Measurements from ENCODE around the gene KCNJ4.
"Not testable (repeated sequence)": the region's sequence is repeated elsewhere in the genome, so short reads cannot be mapped to it uniquely, and the experiment has no call there.

KCNJ4 gene

GRCh38 chr22:38470179-38470578 is 15.2 kb upstream of the KCNJ4 start:
- ATAC-seq, DNase-seq: not testable (repeated sequence)

- ATAC-seq: no peak
Observed at GRCh38 chr22:38469306-38469781, 14.3 kb upstream of the KCNJ4 start.

GRCh38 chr22:38468443-38469305 is 13.7 kb upstream of the KCNJ4 start:
- no peak for DNase-seq
- no peak for ATAC-seq

More at GRCh38 chr22:38469306-38469781, 14.3 kb upstream of the KCNJ4 start:
- DNase-seq: no peak

- DNase-seq (peak; percentile 79), ATAC-seq (peak; percentile 93)
Observed at GRCh38 chr22:38467904-38468442, 13.0 kb upstream of the KCNJ4 start, which contains the start of gene KDELR3. TSS of gene KDELR3 (plus strand) at chr22:38468096. CDS start at chr22:38468234, 138 bp downstream.

GRCh38 chr22:38467438-38467903 is 12.5 kb upstream of the KCNJ4 start:
- ATAC-seq: no peak
- DNase-seq: no peak

- DNase-seq (no peak), ATAC-seq (no peak)
Observed at GRCh38 chr22:38465673-38466490, 10.9 kb upstream of the KCNJ4 start.

GRCh38 chr22:38464992-38465672 is 10.1 kb upstream of the KCNJ4 start:
- ATAC-seq: no peak
- DNase-seq: no peak

- DNase-seq: no peak
- ATAC-seq: no peak
Observed at GRCh38 chr22:38462960-38463784, 8.2 kb upstream of the KCNJ4 start.

- DNase-seq (peak; percentile 78), ATAC-seq (peak; percentile 64)
Observed at GRCh38 chr22:38461414-38462081, 6.5 kb upstream of the KCNJ4 start.

- ATAC-seq: no peak
- DNase-seq: no peak
Observed at GRCh38 chr22:38461057-38461413, 6.0 kb upstream of the KCNJ4 start.

- DNase-seq (no peak), ATAC-seq (no peak)
Observed at GRCh38 chr22:38460426-38460840, 5.4 kb upstream of the KCNJ4 start.

GRCh38 chr22:38456841-38457699 is 2.1 kb upstream of the KCNJ4 start:
- no peak for DNase-seq
- ATAC-seq: no peak

- no peak for DNase-seq
- no peak for ATAC-seq
Observed at GRCh38 chr22:38456272-38456835, 1.4 kb upstream of the KCNJ4 start.

GRCh38 chr22:38455530-38456271 is 702 bp upstream of the KCNJ4 start:
- DNase-seq: peak; percentile 36
- ATAC-seq: no peak

- DNase-seq (peak; percentile 20), ATAC-seq (peak; percentile 21)
Observed at GRCh38 chr22:38454353-38455075, 485 bp downstream of the KCNJ4 start.

GRCh38 chr22:38453996-38454352 is 1.0 kb downstream of the KCNJ4 start:
- ATAC-seq: no peak
- no peak for DNase-seq

- DNase-seq (no peak), ATAC-seq (no peak)
Observed at GRCh38 chr22:38453066-38453672, 1.8 kb downstream of the KCNJ4 start.

Measured in stimulated activated naive CD8-positive, alpha-beta T cell treated with anti-CD3 and anti-CD28 coated beads, Interleukin-15, Interleukin-2, amounts not matched to agents 100 U/mL and 50 U/mL, for 24 hours (primary cell).